Esophagus muscularis mucosa (tissue), 3 donors: ENCODE data around the gene SOD3.

Source experiments
- POLR2AphosphoS5 ChIP-seq, 2 donors: sonication (generic); formaldehyde crosslinking; IDR thresholded peaks; one replicate each; pipeline ENCODE4 v1.6.1; 2017; ENCODE audit warnings: antibody characterized with exemption in 2 of 2
- TF ChIP-seq, protein P1 (sequence below), 3 experiments: fragments of 200-600 bp in 2 of 3; fragments of 450-650 bp in 1 of 3; sonication (generic) in 2 of 3; IDR thresholded peaks; one replicate each; pipeline ENCODE4 v1.5.1; 2017 to 2019; ENCODE audit warnings: antibody characterized with exemption in 3 of 3, mild to moderate bottlenecking in 2 of 3, moderate library complexity in 1 of 3

- TF ChIP-seq, protein P1, sequence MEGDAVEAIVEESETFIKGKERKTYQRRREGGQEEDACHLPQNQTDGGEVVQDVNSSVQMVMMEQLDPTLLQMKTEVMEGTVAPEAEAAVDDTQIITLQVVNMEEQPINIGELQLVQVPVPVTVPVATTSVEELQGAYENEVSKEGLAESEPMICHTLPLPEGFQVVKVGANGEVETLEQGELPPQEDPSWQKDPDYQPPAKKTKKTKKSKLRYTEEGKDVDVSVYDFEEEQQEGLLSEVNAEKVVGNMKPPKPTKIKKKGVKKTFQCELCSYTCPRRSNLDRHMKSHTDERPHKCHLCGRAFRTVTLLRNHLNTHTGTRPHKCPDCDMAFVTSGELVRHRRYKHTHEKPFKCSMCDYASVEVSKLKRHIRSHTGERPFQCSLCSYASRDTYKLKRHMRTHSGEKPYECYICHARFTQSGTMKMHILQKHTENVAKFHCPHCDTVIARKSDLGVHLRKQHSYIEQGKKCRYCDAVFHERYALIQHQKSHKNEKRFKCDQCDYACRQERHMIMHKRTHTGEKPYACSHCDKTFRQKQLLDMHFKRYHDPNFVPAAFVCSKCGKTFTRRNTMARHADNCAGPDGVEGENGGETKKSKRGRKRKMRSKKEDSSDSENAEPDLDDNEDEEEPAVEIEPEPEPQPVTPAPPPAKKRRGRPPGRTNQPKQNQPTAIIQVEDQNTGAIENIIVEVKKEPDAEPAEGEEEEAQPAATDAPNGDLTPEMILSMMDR (IDR thresholded peaks at IDR 0.05): no peak
- TF ChIP-seq POLR2AphosphoS5 (IDR thresholded peaks at IDR 0.05): no peak
Measured at GRCh38 chr4:24799544-24800324, 4.4 kb downstream of the SOD3 start.
